ENCODE data around the gene VPS13C.

GRCh38 chr15:62047282-62047827 is 12.9 kb downstream of the VPS13C start:
- TF ChIP-seq SUZ12 (IDR thresholded peaks at IDR 0.05; ENCODE audit: extremely low read depth, insufficient read depth, insufficient read length) (no peak), YY1 (IDR thresholded peaks at IDR 0.05; ENCODE audit: insufficient read depth, insufficient read length) (no peak), ZNF274 (IDR thresholded peaks at IDR 0.05; ENCODE audit: low read depth, low read length) (no peak)

Data from NT2/D1 (cell line).